ENCODE results near the gene PACSIN2. TPM values are rescaled to one million over a fixed set of nuclear protein-coding genes. Genes with fewer than 3 reads are reported as not detected.

PACSIN2 gene
- total RNA-seq, 6 experiments from 2014 or later, result 69.8 to 97.3 (median 76.2) TPM

DNA sequence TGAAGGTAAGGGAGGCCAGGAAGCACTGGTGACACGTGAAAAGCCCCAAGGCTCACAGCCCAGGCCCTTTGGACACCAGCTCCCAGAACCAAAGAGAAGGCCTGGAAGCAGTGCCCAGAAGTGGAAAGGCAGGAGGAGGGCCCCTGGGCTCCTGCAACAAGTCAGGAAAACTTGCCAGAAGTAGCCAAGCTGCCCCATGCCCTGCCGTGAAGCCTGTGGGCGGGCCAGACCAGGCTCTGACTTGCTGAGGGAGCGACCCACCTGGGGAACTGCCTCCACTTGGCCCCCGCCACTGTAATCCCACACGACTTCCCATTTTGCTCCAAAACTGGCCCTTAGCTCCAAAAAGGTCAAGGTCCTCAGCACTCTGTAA, 106.6 kb downstream of the PACSIN2 start:
- no peaks in the 10 kb centered on the region; the same call in 1 of the 2 replicates for H3K27me3 Mint-ChIP-seq (ENCODE audit: insufficient read depth)
- H3K4me3 Mint-ChIP-seq, result no peak overlapping the region
- TF ChIP-seq CTCF (IDR thresholded peaks at IDR 0.05), result no peak
- peaks cover 5% of the 10 kb centered on the region for H3K36me3 Mint-ChIP-seq (ENCODE audit: low read depth)
- H3K27ac Mint-ChIP-seq, result 0 out of 2 replicates have a peak overlapping the region, but pooled peaks have one; percentile 29
- H3K4me1 Mint-ChIP-seq (ENCODE audit: low read depth), result no peaks in the 10 kb centered on the region; the same call in 1 of the 2 replicates
- no peaks in the 10 kb centered on the region for H3K9me3 Mint-ChIP-seq
- DNase-seq, result no peak

DNA sequence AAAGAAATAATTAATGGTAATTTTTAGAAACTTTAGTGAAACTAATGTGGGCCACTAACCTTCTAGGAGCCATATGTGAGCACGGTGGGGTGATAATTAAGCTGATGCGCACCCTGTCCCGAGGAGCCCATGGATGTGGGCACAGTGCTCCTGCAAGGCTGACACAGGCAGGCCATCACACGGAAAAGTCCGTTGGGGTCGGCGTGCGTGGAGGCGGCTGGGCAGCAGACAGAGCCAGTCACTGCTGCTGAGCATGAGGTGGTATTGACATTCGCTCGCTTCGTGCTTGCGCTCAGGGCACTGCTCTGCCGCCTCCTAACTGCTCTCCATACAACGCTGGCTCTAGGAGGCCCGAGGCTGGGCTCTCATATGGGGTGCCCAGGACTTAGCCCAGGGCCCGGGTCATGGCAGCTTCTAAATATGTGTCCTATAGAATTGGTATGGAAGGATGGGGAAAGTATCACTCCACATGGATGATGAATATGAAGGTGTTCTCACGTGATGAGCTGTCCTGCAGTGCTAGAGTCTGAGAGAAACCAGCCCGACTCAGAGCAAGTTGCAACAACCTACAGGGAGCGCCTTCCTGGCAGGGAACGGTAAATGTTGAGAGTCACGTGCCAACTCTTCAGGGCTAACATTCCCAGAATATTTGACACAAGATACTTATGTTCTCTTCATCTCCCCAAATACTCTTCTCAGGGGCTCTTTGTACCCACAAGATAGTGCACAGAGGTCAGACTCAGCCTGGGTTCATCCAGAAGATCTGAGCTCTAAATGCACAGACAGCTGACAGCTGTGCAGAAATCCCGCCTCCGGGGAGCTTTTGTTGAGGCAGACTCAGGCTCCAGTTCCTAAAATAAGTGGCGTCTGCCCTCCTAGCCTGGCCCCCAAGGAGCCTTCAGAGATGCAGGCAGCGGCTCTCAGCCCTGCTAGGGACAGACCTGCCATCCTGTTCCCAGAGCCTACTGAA, 107.3 kb downstream of the PACSIN2 start:
- no peaks in the 10 kb centered on the region; the same call in 1 of the 2 replicates for H3K4me1 Mint-ChIP-seq (ENCODE audit: low read depth)
- peak overlapping the region; percentile 48; the same call in 1 of the 2 replicates for H3K27ac Mint-ChIP-seq
- H3K9me3 Mint-ChIP-seq, result no peaks in the 10 kb centered on the region
- DNase-seq, result no peak
- TF ChIP-seq CTCF (IDR thresholded peaks at IDR 0.05), result no peak
- H3K4me3 Mint-ChIP-seq, result no peak overlapping the region
- no peaks in the 10 kb centered on the region; the same call in 1 of the 2 replicates for H3K27me3 Mint-ChIP-seq (ENCODE audit: insufficient read depth)
- peaks cover 5% of the 10 kb centered on the region for H3K36me3 Mint-ChIP-seq (ENCODE audit: low read depth)

DNA sequence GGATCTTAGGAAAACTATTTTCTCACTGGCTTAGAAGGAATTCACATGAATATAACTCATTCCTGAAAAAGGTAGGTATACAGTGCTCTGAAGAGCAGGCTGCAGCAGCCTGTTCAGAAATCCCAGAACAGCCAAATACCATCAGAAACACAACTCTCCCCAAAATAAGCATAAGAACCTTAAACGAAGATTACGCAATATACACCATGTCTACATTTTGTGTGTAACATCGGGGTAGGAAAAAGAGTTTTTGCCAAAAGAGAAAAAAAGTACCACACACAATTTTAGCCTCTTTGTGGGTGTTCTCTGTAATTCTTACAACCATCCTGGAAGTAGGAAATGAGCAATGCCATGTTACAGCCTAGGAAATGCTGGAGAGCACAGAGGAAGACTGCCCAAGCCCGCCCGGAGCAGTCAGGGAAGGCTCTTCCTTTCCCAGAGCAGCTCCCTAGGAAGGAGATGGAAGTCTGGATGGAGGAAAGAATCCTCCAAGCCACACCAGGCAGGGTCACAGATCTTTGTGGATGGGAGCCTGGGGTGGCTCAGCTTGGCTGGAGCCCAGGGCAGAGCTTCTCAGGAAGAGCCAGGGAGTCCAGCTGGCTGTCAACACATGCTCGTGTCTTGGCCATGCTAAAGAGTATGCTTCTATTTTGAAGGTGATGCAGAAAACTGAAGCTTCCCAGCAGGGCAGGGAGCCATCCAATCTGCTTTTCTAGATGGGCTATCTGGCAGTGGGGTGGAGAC, 108.2 kb downstream of the PACSIN2 start:
- no peak for DNase-seq
- Mint-ChIP-seq H3K9me3 (no peaks in the 10 kb centered on the region), H3K4me1 (ENCODE audit: low read depth) (no peaks in the 10 kb centered on the region; the same call in 1 of the 2 replicates), H3K27me3 (ENCODE audit: insufficient read depth) (no peaks in the 10 kb centered on the region; the same call in 1 of the 2 replicates), H3K36me3 (ENCODE audit: low read depth) (peaks cover 5% of the 10 kb centered on the region), H3K4me3 (no peak overlapping the region), H3K27ac (no peak overlapping the region)
- no peak for TF ChIP-seq CTCF (IDR thresholded peaks at IDR 0.05)

- no peak overlapping the region for H3K4me3 Mint-ChIP-seq
- no peak for TF ChIP-seq CTCF (IDR thresholded peaks at IDR 0.05)
- H3K4me1 Mint-ChIP-seq (ENCODE audit: low read depth), result no peaks in the 10 kb centered on the region; the same call in 1 of the 2 replicates
- no peak for DNase-seq
- no peak overlapping the region for H3K27ac Mint-ChIP-seq
- H3K27me3 Mint-ChIP-seq (ENCODE audit: insufficient read depth), result no peaks in the 10 kb centered on the region; the same call in 1 of the 2 replicates
- no peaks in the 10 kb centered on the region for H3K9me3 Mint-ChIP-seq
- H3K36me3 Mint-ChIP-seq (ENCODE audit: low read depth), result peaks cover 5% of the 10 kb centered on the region
Observed at GRCh38 chr22:42905702-42906183, 109.2 kb downstream of the PACSIN2 start.

GRCh38 chr22:42905217-42905616, 109.7 kb downstream of the PACSIN2 start:
- Mint-ChIP-seq H3K27ac (no peak overlapping the region), H3K4me1 (ENCODE audit: low read depth) (no peaks in the 10 kb centered on the region; the same call in 1 of the 2 replicates), H3K9me3 (no peaks in the 10 kb centered on the region), H3K4me3 (no peak overlapping the region), H3K36me3 (ENCODE audit: low read depth) (peaks cover 5% of the 10 kb centered on the region), H3K27me3 (ENCODE audit: insufficient read depth) (no peaks in the 10 kb centered on the region; the same call in 1 of the 2 replicates)
- TF ChIP-seq CTCF (IDR thresholded peaks at IDR 0.05), result no peak
- DNase-seq, result no peak
